A673 (cell line): Measurements from ENCODE around the gene PHLDB2.

ENCODE experiments used
- CTCF ChIP-seq: fragments of 300-800, 200-600 bp; sonication (generic); conservative IDR thresholded peaks from 2 replicates; pipeline ENCODE4 v1.5.1; 2017; ENCODE audit warnings: low read depth, mild to moderate bottlenecking, antibody characterized with exemption, low read length, moderate library complexity, mixed read lengths
- EZH2 ChIP-seq: fragments of 200-600 bp; sonication (generic); IDR thresholded peaks from 2 replicates; pipeline ENCODE4 v1.6.1; 2017; ENCODE audit warnings: borderline replicate concordance, low read depth, mild to moderate bottlenecking, mixed read lengths, antibody characterized with exemption, low read length; ENCODE audit not compliant: poor library complexity, severe bottlenecking

GRCh38 chr3:111986800-111987199 lies 127.7 kb downstream of the PHLDB2 start:
- TF ChIP-seq EZH2 = no peak
- TF ChIP-seq CTCF = no peak
